ENCODE results near the gene DPT.

DPT gene

DNA sequence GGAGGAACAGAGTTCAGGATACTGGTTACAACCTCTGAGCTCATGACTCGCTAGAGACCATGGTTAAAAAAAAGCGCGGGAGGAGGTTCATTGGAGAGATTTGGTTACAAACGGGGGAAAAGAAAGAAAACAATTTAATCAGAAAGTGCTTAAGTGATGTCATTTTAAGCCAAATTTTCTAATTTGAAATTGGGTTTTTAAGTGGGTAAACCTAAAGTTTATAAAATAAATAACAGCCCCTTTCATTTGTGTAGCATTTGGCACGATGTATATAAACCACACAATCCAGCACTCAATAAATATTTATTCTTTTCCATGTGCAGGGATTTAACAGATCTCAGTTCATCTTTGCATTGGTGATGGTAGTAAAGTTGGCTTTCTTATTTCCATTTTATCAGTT, 7.0 kb upstream of the DPT start:
- no peak for DNase-seq (ENCODE audit: low spot score)

DNA sequence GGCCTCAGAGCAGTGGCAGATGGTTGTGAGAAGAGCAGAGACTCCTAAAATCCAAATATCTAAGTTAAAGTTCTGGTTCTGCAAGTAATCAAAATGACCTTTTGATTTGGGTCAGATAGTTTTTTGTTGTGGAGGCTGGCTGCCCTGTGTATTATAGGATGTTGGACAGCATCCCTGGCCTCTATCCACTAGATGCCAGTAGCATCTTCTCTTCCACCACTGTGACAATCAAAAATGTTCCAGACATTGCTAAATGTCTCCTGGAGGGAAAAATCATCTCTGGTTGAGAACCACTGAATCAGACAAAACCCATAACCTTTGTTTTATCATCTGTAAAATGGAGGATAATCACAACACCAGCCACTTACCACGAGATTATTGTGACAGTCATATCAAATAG, 5.9 kb upstream of the DPT start:
- DNase-seq (ENCODE audit: low spot score): peak; percentile 4

DNA sequence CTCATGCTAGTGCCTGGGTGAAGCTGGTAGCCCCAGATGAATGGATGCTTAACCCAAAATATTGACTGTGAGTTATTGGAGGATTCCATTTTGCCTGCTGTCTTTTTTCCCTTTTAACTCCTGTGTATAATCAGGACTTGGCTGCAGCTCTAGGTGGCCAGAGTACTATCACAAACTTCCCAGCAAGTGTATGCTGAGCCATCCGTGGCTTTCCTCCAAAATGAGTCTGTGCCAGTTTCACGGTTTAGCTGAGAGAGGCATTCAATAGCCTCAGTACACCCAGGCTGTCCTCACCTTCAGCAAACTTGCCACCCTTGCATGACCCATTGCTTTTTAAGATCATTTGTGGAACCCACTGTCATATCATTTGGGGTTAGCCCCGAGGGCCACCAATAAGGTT, 5.3 kb upstream of the DPT start:
- no peak for DNase-seq (ENCODE audit: low spot score)

DNA sequence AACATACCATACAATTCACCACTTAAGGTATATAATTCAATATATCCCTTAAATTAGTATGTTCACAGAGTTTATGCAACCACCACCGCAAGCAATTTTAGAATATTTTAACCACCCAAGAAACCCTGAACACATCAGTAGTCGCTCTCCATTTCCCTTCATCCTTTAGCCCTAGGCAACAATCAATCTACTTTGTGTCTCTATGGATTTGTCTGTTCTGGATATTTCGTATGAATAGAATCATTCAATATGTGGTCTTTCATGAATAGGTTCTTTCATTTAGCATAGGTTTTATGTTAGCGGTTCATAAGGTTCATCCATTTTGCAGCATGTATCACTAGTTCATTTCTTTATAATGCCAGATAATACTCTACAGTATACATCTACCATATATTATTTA, 4.2 kb upstream of the DPT start:
- DNase-seq (ENCODE audit: low spot score): no peak

DNA sequence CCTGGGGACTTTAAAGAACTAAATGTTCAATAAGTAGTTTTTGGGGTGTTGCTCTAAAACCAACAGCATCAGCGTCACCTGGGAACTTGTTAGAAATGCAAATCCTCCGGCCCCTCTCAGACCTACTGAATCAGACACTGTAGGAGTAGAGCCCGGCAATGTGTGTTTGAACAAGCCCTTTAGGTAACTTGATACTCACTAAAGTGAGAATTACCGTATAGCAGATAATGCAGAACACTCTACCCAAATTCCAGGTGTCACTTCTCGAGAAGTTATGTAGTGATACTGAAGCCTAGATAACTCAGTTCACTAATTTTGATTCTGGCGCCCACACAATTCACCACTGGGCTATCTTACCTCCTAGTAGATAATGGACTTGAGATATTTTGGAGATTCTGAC, 3.7 kb upstream of the DPT start:
- DNase-seq (ENCODE audit: low spot score): no peak

DNA sequence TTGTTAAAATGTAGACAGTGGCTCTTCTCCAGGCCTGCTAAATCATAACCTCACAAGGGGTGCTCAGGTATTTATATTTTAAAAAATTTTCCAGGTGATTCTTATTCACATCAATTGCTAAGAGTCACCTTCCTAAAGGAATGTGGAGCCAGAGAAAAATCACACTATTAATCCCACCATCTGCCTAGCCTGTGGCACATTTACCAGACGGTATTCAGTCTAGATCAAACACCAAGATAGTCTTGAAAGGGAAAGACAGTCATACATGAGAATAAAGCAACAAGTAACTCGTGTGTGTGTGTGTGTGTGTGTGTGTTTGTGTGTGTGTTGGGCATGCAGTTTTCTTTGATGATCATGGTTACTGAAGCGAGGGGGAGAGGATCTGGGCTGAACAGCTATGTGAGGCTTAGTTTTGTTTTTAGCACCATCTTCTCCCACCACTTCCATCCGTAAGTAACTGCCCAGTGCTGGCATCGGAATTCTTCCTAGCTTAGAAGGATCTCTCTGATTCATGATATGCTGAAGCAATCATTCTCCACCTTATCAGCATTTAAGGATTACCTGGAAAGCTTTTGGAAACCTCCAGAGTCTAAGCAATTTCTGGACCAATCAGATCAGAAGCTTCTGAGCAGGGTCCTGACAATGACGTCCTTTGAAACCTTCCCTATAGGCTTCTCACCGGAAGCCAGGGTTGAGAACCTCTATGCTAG, 2.4 kb upstream of the DPT start:
- DNase-seq (ENCODE audit: low spot score): no peak

DNA sequence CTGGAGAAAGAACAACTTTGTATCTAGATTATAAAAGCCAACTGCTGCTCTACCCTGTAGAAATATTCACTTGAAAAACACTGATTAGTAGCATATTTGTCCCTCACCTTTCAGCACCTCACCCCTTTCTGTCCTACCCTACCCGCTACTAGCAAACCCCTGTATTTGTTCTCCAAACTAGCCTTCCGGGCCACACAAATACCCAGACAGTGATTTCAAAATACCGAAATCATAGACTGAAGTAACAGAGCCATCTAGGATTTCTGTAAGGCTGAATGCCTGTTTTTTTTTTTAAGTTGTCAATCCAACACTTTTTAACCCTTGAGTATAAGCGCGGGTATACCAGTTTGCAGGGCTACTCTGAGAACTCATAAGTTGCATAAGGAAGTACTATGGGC, 398 bp upstream of the DPT start:
- no peak for DNase-seq (ENCODE audit: low spot score)

DNA sequence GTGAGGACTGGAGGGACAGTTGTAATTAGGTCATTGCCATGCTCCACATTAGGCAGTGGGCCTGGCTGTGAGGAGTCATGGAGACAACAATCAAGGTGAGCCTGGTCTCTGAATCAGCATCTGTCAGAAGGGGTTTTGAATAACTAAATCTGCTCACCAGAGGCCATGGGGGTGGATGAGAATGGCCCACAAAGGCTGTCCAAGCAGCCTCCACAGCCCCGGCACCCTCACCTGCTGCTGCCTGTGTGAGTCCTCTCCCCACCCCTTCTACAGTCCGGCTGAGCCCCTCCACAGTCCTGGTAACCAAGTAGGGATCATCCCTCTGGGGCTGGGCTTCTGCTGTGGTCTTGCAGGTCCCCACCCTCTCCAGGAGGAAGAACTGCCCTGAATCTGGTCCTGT, 2.3 kb downstream of the DPT start:
- DNase-seq (ENCODE audit: low spot score): no peak

DNA sequence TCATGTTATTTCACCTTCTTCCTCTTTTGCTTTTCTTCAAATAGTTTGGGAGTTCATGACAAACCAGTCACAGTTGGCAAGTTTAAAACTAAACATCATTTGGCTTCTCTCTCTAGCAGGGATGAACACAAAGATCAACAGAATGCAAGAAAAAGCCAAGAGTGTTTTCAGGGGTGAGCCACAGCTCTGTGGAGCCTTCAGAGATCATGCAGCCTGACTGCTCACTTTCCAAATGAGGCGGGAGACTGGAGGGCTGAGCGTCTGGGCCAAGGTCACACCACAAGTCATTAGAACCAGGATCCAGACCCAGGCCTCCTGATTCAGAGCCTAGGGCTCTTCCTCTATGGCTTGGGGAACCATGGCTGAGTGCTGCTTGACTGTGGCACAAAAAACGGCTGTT, 2.7 kb downstream of the DPT start:
- DNase-seq (ENCODE audit: low spot score): no peak

DNA sequence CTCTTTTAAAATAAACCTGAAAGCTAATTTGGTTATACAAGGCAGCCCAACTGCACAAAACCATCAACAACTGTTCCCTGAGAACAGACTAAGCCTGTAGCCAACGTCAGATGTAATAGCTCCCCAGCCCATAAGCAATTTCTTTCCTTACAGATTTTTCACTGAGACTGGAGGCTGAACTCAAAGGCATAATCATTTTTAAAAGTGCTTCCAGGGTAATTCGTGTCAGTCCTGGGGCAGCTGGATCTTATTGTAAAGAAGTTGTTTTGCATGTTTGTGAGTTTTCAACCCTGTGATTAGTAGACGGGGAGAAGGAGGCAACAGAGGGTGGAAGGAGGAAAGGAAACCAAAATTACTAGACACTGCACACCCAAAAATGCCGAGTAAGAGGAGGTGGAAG, 3.2 kb downstream of the DPT start:
- no peak for DNase-seq (ENCODE audit: low spot score)

DNA sequence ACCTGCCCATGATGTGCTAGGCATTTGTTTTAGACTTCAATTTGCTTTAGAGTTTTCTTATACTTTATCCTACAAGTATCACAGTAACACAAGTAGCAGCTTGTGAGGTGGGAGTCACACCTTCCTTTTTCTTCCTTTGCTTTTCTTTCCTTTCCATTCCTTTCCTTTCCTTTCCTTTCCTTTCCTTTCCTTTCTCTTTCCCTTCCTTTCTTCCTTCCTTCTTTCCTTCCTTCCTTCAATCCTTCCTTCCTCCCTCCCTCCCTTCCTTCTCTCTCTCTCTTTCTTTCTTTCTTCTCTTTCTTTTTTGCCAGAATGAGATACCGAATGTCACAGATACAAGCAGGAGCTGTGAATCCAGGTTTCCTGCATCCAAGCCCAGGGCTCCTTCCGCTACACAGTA, 3.9 kb downstream of the DPT start:
- DNase-seq (ENCODE audit: low spot score): no peak

DNA sequence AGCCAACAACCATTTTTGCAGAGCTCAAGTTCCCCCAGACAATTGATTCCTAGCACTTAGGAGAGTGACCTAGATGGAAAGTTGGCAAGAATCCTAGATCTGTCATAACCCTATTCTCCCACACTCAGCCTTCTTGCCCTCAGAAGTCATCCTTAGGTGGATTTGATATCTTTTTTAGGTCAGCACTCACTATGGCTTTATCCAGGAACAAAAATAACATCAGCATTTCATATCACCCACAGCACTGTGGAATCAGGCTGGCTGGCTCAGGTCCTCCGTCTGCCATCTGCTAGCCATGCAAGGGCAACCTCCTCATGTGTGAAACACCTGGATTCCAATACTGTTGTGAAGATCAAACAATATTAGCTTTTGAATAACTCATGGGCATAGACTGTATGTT, 6.0 kb downstream of the DPT start:
- DNase-seq (ENCODE audit: low spot score): no peak

DNA sequence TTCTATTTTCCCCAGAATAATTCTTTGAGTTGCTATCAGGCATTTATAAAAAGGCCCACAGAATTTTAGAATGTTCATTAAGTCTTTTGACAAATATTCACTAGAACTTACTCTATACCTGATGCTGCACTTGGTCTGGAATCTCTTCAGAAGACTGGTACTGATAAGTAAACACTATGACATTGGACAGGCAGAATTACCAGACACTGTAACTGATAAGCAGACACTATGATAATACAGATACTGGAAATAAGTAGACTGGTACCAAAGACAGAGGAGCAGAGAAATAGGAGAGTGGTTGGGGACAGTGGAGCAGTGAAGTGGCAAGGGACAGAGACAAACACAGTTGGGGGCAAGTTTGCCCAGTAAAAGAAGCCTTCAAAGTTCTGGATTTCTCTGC, 8.2 kb downstream of the DPT start:
- no peak for DNase-seq (ENCODE audit: low spot score)

DNA sequence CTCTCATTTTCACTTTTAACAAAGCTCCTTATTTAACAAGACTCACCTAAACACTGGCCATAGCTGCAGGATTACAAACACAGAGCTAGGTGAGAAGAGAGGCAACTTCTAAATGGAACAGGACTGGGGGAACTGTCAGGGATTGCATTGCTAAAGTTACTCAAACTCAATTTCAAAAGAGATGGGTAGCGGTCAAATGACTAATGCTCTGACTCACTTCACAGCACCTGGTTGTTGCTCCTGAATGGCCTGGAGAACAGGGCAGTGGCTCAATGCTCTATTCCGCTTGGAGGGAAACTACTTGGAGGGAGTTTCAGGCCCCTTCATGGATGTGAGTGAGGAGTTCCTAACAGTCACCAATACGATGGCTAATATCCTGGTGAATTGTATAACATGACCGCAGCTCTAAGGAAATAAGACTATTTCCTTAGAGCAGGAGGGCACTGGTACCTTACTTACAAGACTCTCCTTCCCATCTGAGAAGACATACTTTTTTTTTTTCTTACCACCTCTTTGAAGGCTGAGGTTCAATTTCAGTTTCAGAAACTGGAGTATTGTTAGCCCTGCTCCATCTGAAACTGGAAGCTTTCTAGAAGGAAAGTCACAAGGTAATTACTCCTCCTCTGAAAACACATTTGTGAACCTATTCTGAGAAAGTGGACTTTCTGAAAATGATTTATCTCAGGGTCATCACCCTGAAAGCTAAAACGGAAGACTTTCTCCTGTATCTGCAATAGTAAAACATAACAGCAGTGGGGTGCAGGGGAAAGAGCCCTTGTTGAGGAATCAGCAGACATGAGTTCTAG, 9.5 kb downstream of the DPT start:
- no peak for DNase-seq (ENCODE audit: low spot score)

DNA sequence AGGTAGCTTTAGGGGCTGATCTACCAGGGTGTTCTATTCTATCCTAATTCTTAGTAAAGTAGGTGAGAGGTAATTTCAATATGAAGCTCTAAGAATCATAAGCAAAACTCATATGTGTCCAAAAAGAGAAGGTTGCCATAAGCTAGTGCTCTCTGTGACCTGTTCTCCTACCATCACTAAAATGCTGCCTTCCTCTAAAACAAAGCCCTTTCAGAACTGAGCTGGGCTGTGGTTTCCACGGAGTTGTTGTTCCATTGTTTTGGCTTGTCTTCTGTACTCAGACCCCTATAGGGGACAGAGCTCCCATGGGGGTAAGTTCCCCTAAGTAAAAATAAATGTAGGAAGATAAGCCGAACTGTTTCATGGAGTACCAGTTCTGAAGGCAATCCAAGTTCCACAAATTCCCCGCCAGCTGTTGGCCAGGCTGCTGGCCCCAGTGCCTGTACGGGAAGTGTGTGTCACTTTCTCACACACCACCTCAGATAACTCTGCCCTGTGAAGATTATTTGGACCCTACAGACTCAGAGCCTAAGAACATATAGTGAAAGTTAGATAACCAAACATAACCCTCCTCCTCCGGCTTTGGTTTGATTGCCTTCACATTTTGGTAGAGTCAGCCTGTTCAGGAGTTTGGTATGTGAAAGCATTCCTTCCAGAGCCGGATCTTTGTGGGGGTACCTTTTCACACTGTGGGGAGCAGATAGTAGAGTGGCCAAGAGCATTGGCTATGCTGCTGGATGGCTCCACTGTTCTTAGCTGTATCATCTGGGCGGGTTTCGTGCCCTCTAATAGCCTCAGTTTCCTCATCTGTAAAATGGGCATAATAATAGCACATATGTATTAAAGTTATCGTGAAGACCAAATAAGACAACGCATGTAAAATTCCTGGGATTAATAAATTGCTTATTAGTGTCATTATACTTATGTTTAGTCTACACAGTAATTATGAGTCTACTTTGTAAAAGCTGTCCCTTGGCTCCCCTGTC, 10.8 kb downstream of the DPT start:
- DNase-seq (ENCODE audit: low spot score): no peak

DNA sequence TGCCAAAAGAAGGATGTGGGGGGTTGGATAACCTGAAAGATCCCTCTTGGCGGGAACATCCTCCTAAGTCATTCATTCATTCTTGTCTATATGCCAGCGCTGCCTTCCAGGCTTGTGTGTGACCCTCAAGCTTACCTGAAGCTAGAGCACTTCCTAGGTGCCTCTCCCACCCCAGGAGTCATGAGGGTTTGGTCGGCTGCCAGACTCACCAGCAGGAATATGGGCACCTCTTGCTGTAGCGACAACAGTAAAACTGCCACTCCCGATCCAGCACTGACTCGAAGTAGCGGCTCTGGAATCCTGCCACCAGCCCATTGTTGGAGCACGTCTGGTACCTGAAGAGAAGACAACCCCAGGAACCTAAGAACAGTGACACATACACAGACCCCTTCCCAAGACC, 15.0 kb downstream of the DPT start:
- no peak for DNase-seq (ENCODE audit: low spot score)

DNA sequence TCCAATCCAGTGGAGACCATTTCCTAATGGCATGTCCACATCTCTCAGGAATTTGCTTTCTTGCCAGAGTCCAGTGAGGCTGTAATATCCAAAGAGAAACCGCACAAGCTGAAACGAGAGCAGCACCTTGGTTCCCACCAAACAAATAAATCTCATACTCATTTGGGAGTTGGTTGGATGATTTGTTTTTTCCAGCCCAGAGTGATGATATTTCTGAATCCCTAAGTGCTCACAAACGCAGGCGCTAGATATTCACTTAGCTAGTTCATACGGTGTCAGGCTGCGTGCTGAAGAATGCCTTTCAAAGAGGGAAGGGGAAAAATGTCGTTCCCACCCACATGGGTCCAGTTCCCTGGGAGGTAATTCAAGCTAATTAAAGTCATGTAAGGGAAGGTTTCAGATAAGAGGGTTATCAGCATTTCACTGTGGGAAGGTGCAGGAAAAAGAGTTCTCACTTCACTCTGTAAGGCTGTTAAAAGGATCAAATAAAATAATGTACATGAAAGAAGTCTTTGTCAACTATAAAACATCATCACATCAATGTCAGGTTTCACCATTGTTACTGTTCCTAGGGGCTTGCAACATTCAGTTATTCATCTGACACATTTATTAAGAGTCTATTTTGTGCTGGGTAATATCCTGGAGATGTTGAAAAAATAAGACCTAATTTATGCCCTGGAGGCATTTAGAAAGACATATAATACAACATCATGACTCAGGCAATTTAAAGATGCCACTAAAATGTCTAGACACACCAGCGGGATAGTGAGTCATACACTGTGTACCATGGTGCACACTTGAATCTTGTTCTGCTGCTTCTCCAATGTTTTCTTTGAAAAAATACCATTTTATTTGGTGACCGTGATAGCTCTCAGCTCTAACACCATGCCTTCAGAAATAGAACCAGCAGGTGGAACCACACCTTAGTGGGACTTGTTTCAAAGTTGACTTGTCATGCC, 19.3 kb downstream of the DPT start:
- DNase-seq (ENCODE audit: low spot score): peak; percentile 19

DNA sequence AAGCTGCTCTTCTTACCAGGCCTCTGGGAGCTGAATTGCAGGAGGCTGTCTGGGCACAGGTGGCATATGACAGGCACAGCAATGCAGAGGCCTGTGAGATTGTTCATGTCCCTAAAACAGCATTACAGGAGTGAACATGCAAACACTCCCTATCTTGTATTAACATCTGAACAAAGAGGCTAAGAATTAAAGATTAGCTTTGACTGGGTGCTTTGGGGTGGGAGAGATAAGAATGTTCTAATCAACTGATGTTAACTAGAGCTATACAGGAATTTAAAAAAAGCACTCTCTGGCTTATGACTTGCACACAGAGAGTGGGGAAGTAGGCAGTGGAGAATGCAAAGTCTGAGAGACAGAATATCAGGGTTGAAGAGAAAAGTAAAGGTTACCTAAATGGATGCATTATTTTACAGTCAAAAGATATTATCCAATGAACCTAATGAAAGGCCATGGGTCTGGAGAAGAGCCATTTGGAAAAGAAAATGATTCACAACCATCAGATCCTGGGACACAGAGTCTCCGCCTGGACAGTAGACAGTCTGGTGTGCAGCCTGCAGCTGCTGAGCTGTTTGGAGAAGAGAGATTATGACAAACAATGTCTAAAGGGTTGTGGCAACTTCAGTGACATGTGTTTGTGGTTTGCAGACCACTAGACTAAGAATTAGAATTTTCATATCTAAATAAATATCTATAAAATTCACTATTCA, 20.2 kb downstream of the DPT start:
- DNase-seq (ENCODE audit: low spot score): no peak

DNA sequence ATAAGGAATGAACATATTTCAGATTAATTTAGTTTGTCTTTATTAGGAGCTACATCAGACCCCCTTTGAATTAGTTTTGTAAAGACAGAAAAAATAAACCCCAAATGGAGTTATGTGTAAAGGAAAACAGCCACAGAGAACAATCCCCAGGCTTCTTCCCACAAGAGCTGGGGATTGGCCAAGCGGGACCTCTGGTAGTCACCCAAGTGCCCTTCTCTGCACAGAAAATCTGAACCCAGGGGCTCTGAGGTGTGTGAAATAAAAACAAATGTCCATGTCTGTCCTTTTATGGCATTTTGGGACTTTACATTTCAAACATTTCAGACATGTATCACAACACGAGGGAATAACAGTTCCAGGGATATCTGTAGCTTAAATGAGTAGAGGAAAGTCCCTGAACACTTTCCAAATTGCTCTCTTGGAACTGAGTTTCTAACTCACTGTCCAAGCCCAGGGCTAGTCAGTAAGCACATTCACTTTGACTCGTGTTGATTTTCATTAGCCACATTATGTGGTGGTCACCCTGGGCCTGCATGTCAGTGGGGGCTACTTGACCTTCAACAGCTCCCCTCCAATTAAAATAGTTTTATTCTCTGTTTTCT, 22.5 kb downstream of the DPT start:
- DNase-seq (ENCODE audit: low spot score): no peak

DNA sequence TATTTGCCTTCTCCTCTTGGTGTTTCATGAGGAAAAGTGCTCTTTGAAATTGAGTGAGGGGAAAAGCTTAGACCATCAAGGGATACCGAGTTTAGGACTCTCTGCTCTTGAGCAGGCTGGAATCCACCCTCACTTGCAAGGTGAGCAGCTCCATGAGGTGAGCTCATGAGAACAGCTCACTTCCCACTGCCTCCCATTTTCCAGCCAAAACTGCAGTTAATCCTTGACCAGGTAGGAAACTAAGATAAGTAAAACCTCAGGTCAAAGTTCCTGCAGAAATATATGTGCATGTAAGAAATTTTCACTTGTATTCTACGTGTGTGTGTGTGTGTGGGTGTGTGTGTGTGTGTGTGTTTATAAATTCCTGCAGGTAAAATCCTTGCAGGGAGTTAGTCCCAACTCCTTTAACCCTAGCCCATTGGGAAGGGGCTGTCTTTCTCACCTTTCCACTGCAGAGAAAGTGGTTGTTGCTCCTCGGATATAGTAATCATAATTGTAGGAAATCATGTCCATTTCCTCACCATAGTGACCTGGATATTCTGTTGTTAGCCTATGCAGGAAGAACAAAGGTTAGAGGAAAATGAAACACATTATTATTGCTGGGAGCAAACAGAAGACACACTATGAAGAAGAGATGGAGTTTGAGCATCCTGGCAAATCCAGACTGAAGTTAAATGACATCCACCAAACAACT, 28.3 kb downstream of the DPT start:
- DNase-seq (ENCODE audit: low spot score): no peak

Measured in kidney capillary endothelial cell (primary cell).